Iris pigment epithelial cell (primary cell): ENCODE measurements around the gene P3H1.

Source experiments
- DNase-seq: peaks from one replicate; pipeline ENCODE4 v3.0.0-alpha.2; 2011; ENCODE audit warnings: low read depth

Gene P3H1

DNA sequence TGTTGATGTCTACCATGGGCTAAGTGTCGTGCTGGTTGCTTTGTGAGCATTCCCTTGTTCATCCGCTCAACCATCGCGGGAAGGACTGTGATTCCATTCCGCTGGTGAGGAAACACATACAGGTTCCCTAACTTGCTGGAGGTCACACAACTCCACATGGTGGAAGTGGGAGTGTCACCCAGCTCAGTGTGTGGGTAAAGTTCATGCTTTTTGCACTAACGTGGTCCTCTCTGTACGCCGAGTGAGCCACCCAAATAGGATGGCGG lies 22.7 kb downstream of the P3H1 start:
- DNase-seq: no peak

DNA sequence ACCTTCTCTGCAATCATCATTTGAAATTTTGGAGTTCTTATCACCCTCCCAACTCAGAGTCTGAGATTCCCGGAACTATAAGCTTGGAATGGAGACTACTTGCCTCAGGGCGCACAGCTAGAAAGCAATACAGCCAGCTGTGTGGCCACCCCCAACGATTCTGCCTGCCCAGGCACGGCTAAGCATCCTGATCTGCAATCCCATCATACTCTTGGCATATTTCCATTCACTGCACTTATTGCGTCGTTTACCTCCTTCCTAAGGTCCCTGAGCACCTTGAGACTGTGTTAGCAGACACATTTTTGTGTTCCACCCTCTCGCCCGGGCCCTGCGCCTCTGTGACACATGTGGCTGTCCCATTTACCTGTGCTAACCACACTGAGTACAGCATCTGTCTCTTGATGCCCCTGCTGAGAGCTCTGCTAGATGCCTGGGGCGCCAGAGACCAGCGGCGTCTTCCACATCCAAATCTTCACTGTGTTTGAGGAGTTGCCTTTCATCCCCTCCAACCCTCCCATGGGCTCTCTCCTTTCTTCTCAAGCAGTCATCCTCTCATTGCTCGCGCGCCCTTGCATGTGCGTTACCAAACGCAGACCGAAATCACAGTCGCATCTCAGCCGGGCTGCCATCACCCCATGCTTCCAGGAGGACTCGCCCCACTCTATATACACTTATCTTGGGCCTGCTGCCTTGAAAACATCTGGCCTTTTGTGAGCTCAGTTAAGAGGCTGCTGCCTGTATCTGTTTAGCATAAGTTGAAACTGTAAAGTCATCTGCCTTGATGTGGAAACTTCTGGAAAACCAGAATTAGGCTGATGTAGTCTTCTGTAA lies 23.3 kb downstream of the P3H1 start:
- DNase-seq: no peak

DNA sequence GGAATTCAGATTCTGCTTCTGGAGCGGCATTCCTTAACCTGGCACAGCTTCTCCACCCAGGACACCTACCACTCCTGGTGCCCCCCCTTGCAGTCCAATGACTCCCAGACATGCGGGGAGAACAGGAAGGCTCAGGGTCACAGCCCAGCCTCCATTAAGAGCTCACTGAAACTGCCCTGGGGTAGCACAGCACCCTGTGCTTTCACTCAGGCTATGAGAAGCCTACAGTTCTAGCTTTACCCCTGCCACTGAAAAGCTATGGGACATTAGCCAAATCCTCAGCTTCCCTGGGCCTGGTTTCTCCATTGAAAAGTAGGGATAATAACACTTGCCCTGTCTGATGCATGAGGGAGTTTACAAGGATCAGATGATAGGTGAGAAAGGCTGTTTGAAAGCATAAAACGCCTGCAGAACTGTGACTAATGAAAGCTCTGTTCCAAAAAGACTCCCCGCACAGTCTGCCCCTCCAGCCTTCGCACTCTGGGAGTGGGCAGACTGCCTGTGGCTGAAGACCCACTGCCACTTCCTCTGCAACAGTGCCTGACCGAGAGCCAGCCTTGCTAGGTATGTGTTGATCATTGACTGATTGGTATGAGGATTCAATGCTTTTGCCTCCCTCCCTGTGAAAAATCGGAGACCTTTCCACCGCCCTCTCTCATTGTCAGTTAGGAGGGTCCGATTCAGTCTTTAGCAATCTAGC lies 24.1 kb downstream of the P3H1 start:
- DNase-seq: no peak

DNA sequence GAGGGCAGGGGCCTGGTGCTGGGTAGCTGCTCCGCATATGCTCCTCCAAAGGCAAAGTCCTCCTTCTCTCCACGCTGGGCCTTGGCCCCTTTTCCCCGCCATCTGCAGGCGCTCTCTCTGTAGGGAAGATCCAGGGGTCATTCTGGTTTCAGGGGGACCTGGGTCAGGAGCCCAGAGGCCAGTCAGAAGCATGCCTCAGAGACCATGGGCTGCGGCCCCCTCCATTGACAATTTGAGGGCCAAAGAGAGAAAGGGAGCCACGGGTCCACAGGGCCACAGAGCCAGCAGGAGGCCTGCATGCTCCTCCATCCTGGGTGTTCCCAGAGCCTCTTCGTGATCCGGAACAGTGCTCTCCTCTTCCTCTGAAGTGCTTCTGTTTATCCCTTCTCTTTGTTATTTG lies 24.7 kb downstream of the P3H1 start:
- no peak for DNase-seq

DNA sequence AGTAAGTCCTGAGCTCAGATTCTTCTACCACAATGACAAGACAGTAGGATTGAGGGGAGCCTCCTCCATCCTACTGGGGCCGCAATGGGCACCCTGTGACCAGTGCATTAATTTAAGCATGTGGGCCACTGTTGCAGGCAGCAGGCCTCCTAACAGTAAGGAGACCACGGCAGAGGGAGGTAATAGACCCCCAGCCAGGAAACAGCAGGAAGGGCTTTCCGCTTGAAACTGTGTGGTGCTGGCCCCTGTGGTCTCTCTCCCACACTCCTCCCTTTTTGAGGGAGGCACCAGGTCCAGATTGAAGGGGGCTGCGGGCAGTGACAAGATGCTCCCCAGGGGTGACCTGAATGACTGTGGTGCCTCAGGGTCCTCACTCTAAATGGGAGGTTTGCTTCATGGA lies 25.1 kb downstream of the P3H1 start:
- DNase-seq: no peak

DNA sequence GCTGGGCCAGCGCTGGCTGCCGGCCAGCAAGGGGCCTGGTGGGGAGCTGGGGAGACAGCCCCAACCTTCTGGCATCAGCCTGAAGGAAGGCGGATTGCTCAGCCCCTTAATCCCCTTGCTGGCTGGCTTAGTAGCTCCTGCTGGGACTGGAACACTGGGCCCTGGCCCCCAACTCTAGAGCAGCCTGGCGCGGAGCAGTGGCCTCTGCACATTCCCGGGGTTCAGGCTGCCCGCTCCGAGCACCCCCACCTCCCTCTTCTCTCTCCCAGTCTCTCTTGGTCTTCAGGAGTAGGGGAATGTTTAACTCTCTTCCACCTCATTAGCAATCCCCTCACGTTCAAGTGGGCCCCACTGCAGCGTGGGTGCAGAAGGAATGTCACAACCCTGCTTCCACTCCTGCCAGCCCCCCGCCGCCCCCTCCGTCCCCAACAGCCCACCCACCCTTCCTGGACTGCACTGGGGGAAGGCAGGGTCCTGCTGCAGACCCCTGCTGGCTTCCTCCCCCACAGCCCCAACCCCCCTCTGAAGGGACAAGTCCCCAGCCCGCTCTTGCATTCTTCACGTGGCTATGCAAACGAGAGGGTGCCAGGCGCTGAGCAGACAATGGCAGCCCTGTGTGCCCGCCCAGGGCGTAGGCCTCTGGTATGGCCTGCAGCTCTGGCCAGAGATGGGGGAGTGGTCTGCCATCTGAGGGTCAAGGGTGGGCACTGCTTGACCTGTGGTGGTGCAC lies 25.8 kb downstream of the P3H1 start:
- no peak for DNase-seq

DNA sequence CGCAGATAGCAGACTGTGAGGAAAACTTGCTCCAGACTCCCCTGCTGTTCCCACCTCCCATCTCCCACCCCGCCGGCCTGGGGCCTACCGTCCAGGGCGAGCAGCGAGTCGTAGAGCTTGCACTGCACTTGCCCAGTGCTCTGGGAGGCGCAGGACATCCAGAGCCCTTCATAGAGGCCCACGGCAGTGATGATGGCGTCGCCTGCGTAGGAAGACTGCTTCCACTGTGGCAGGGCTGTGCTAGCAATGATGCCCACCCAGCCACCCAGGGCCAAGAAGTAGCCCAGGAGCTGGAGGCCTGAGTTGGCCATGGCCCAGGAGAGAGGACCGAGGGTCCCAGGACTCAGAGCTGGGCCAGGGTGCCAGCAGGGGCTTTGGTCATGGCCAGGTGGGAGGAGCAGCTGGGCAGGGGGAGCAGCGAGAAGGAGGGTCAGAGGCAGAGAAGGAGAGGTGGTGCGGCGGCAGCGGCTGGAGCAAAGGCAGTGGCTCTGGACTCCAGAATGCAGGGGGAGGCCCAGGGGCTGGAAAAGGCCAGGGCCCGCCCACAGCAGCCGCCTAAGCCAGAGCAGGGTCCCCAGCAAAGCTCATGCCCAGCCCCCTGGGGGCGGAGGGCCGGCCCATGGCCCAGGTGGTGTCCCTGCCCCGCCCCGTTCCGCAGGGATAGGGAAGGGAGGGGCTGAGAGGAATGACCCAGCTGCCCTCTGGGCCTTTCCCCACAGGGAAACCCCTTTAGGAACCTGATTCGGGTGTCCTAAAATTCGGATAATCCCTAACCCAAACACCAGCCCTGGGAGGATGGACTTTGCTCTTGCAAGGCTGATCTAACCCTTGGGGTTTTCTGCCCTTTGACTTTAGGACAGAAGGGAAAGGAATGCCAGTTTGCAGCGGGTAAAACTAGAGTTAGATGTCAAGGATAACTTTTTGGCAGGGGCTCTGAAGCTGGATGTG lies 26.8 kb downstream of the P3H1 start, which contains the start of gene CLDN19:
Gene CLDN19 (minus strand): TSS at position 484 of the 948 bp plus-strand sequence. CDS start 173 bp downstream, at position 311.
- DNase-seq: no peak

DNA sequence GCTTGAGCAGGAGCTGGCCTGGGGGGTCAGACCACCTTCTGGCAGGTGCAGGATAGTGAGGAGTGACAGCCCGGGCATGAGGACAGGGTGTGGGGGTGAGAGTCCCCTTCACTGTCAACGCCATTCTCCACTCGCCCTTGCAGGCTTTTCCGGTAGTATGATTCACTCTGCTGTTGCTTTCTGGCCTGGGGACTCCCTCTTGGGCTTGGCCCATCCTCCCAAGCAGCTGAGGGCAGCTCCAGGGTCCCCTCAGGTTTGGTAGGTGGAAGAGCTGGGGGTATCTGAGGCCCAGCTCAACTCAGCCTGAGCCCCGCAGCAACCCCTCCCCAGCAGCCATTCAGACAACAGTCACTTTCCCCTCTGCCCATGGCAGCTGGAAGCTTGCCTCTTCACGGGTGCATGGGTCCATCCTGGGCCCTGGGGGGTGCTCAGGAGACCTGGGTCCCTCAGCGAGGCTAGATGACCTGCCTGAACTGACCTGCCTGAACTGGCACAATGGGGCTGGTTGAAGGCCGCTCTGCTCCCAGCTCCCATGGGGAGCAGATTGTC lies 28.1 kb downstream of the P3H1 start:
- no peak for DNase-seq

DNA sequence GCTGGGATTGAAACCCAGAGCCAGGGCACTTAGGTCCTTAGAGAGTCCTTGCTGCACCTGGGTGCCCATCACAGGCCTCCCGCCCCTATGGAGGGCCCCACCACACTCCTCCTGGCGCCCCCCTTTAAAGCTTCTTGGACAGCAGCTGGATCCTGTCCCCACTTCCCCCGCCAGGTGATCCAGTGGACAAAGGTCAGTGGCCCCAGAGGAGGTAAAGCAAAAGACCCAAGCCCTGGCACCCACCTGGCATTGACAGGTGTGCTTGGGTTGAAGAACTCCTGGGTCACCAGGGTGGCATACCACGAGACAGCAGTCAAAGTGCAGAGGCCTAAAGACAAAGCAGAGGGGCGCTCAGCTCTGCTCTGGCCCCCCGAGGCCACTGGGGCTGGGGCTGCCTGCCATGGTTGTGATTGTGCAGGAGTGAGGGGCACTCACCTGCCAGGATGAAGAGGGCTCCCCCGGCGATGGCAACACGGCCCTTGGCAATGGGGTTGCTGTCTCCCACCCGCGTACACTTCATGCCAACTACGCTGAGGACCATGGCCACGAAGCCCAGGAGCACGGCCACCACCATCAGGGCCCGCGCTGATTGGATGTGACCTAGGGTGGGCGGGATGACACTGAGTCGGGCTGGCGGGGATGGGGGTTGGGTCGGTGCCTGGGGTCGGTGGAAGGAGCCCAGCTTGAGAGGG lies 28.7 kb downstream of the P3H1 start:
- no peak for DNase-seq

DNA sequence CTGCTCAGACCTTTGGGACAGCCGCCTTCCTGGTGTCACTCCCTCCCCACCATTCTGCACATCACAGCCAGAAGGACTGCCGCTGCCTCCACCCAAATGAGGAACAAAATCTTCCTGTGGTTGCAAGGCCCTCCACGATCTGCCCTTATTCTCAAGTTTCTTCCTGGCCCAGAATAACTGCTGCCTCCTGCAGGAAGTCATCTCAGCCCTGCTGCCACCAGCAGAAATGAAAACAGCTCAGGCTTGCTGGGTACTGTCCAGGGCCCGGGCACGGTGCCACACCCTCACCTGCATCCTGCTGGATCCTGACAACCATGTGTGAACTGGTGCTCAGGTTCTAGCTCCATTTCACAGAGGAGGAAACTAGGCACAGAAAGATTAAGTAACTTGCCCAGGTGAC lies 29.6 kb downstream of the P3H1 start:
- no peak for DNase-seq

DNA sequence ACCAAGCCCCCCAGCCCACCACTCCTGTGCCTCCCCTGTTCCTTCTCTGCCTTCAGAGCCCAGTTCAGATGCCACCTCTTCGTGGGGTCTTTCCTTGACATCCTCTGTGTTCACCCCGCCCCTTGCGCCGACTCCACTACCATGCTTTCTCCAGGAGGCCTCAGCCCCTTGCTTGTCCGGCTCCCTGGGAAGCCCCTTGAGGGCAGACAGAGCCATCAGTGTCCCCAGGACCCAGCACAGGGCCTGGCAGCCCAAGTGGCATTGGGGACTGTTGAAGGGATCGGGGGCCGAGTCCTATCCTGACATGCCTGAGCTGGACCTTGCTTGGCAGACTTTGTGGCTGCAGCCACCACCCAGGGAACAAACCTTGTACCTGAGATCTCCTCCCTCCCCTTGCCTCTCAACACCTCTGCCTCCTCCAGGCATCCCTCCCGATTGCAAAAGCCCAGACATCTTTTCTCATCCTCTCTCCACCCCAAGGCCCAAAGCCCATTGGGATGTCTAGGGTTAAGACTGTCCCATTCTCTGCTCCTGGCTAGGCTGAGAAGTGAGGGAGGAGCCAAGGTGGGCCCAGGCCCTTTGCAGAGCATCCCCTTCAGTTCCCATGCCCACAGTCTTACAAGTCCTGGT lies 30.1 kb downstream of the P3H1 start:
- DNase-seq: no peak

DNA sequence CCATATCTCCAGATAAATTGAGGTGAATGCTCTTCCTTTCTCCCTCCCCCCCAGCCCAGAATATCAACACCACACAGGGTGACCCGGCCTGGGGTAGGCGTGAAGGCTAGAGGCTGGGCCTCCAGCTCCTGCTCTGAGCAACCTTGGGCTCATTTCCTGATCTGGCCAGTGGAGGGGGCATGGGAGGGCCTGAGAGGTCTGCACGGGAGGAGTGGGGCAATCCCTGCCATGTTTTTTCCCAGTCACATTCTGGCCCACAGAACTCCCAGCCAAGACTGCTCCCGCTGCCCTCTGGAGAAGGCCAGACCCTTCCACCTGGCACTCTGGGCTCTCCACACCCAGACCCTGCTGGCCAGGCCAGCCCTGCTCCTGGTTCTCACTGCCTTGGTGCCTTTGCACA lies 30.7 kb downstream of the P3H1 start:
- DNase-seq: peak; percentile 29

DNA sequence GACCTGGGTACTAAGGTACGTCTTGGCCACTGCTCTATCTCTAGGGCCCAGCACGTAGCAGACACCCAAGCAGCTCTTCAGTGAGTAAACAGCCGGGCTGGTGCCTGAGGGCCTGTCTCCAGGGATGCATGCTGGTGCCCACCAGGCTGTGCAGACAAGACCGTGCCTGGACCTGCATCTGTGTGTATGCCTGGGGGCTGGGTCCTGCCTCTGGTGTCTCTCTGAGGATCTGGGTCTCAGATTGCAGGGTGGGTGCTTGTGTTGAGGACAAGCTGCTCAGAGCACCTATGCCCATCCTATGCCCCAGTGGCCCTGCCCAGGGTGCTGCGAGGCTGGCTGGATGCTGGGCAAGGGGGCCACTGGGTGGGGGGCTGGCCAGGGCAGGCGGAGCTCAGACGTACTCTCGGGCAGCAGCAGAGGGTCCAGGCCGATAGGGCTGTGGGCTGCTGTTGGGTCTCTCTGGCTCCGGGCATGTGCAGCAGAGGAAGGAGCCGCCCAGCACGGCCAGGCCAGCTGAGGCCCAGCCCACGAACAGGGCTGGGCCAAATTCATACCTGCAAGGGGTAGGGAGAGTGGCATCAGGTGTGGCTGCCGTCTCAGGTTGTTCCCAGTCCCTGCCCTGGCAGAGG lies 31.2 kb downstream of the P3H1 start:
- DNase-seq: no peak

DNA sequence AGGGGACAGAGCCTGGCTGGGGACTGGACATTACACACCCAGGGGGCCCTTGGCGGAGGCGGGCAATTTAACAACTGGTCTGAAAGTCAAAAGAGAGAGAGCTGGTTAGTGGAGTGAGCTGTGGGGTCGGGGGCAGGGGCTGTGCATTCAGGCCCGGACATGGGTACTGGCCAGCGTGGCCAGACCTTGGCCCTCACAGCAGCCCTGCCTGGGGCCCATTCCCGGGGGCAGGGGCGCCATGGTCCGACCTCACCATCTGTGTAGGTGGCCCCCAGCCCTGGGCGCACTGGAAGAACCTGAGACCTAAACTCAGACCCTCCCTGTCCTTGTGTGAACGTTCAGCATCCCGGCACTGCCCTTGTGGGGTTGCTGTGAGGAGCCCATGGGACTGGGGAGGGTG lies 31.8 kb downstream of the P3H1 start:
- no peak for DNase-seq

DNA sequence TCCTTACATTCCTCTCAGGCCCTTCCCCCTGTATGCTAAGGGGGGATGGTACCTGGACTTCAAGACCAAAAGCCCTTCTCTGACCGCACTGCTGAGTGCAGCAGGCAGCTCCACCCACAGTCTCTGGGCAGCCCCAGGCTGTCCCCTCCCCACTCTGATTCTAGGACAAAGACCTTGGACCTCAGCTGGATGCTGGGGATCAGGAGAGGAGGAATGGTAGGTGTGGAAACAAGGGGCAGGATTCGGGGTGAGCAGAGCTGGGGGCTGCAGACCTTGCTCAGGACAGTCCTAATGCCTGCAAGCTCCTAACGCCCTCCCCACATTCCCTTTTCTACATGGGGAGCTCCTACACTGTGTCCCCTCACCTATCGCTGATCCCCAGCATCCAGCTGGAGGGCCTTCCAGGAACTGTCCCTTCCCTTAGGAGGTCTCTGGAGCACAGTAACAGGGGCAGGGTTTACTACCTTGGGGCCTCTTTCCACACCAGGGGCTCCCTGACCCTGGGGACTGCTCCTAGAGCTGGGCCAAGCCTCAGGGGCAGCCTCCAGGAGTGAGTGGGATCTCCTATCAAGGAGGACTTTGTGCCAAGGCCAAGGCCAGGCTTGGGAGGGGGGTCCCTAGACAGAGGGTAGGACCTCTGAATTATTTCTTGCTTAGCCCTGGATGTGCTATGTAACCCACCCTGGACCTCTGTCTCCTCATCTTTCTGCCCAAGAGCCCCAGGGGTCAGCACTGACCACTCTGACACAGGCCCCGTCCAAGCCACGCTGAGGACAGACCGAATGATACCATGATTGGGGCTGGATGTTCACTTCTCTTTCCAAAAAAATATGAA lies 32.4 kb downstream of the P3H1 start:
- no peak for DNase-seq

DNA sequence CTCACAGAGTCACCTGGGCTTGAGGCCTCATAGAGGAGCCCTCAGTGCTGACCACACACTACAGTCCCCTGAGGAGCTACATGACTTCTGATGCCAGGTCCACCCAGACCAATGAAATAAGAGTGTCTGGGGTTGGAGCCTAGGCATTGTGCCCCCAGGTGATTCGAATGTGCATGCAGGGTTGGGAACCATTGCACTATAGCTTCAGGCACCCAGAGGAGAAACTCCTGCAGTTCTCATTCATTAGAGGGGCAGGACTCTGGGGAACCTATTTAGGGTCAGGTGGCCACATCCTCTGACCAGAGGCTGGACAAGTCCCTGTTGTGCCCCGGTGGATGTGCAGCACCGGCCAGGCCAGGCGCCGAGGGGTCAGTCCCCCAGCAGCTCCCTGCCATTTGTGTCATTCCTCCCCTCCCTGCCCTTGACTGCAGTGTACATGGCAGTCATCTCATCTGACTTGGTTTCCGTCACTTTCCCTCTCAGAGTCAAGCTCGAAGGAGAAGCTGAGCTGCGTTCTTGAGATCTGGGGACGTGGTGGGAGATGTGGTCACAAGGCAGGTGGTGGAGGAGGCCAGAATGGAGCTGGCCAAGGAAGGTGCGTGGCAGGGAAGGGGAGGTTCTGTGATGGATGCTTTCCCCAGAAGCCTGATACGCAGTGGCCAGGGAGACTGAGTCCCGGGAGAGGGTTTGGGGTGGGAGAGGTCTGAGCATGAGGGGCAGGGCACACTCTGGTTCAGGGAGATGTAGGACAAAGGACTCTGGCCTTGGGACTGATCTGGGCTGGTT lies 33.2 kb downstream of the P3H1 start:
- DNase-seq: no peak

DNA sequence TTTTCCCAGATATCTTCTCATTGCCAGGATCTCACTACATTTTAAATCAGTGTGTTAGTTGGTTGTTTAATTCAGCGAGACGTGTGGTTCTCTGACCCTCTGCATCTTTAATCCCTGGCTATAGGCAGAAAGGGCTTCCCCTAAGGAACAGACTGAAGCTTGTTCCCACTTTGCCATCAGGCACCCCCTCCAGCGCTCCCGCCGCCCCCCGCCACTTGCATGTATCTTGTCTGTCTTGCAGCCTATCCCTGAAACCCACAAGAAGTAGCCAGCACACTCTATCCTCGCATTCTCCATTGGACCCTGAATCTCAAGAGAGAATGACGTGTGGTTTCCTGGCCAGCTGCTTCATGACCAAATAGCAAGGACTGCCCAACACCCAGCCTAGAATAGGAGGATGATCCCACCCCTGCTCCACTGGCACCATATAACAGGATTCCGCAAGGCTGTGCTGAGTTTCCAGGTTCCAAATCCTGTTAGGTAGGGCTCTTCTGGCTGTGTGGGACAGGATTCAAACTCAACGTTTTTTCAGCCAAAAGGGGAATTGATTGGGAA lies 34.6 kb downstream of the P3H1 start:
- DNase-seq: no peak

DNA sequence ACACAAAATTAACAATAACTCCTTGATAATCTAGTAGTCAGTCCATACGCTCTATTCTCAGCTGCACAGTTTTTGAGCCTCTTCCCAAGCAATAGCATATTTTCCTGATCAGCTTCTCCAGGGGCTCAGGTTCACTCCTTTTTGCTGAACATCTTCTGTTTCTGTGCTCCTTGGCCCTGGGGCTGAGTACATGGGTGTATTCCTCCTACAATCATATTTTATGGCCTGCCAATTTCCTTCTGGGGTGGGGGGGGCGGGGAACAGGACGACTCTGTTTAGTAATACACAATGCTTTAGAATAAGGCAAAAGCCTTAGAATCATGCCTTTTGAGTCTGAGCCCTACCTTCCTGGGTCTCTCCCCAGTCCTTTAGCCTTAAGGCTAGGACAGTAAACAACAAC lies 35.2 kb downstream of the P3H1 start:
- no peak for DNase-seq
